Activated CD8-positive, alpha-beta memory T cell treated with anti-CD3 and anti-CD28 coated beads for 24 hours (primary cell): ENCODE measurements around the gene CD151.

Experiments used
- DNase-seq: peaks from one replicate; pipeline ENCODE4 v3.0.0-alpha.2; 2020

CD151 gene

GRCh38 chr11:797296-798092 lies 35.3 kb upstream of the CD151 start:
- peak; percentile 87 for DNase-seq

GRCh38 chr11:798093-798713 lies 34.5 kb upstream of the CD151 start, which contains the start of gene SLC25A22:
SLC25A22 (minus strand) TSS chr11:798281; CDS start chr11:795006, 3,275 bp downstream.
- peak; percentile 96 for DNase-seq

DNA sequence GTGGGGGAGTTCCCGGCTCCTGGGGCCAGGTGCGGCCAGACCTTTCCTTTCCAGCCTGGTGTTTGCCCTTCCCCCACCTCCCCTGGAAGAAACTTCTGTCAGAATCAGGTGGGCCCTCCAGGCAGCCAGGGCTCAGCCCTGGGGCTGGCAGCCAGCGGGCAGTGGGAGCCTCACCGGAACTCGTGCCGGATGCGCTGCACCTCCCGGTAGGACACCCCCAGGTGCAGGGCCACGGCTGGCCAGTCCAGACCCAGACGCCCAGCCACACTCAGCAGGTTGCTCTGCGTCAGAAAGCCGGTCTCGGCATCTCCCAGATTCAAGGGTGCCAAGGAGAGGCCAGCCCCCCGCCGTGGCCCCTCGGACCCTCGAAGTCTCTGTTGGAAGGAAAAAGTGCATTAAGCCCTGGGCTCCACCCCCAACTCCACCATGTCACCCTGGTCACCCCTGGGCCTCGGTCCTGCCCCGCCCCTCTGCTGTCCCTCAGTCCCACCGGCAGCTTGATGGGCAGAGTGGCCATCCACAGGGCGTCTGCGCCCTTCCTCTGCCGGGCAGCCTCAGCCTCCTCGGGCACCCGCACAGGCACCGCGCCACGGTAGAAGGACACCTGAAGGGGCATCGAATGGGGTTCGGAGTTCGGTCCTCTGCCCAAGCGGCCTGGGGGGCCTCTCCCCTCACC lies 33.0 kb upstream of the CD151 start:
- no peak for DNase-seq

GRCh38 chr11:800473-800872 lies 32.3 kb upstream of the CD151 start:
- no peak for DNase-seq

GRCh38 chr11:801097-801780 lies 31.5 kb upstream of the CD151 start:
- no peak for DNase-seq

GRCh38 chr11:802018-802617 lies 30.6 kb upstream of the CD151 start:
- DNase-seq: no peak

GRCh38 chr11:802693-803466 lies 29.9 kb upstream of the CD151 start:
- DNase-seq: no peak

- DNase-seq: no peak
Measured at GRCh38 chr11:803467-803742, 29.3 kb upstream of the CD151 start.

DNA sequence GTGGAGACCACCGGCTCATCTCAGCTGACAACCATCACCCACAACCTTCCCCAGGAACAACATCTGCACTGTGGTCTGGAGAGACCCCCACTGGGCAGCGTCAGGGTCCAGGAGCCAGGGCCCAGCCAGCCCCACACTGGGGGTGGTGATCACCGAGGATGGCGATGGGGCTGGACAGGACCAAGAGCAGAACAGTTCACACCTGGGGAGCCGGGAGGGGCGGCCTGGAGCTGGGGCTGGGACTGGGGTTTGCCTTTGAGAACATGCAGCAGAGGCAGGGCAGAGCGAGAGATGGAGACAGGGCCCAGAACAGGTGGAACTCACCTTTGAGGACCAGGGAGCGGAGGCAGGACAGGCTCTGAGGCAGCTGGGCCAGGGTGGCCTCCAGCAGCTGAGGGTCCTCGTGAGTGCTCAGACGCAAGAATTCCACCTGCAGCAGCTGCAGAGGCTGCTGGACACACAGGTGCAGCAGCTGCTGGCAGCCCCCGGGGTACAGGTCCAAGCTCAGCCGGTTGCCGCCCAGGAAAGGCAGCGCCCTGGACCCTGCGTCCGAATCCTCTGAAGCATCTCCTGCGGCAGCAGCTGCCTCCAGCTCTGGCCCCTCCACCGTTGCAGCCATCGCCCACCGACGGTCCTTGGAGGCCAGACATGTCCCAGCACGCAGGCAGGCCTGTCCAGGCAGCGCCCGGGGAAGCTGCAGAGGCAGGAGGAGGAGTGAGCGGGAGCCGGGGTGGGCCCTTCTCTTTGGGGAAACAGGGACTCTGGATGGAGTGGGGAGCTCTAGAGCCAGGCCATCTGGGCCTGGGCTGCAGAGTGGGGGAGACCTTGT lies 28.8 kb upstream of the CD151 start:
- no peak for DNase-seq

- DNase-seq: no peak
Measured at GRCh38 chr11:804599-804964, 28.2 kb upstream of the CD151 start.

DNA sequence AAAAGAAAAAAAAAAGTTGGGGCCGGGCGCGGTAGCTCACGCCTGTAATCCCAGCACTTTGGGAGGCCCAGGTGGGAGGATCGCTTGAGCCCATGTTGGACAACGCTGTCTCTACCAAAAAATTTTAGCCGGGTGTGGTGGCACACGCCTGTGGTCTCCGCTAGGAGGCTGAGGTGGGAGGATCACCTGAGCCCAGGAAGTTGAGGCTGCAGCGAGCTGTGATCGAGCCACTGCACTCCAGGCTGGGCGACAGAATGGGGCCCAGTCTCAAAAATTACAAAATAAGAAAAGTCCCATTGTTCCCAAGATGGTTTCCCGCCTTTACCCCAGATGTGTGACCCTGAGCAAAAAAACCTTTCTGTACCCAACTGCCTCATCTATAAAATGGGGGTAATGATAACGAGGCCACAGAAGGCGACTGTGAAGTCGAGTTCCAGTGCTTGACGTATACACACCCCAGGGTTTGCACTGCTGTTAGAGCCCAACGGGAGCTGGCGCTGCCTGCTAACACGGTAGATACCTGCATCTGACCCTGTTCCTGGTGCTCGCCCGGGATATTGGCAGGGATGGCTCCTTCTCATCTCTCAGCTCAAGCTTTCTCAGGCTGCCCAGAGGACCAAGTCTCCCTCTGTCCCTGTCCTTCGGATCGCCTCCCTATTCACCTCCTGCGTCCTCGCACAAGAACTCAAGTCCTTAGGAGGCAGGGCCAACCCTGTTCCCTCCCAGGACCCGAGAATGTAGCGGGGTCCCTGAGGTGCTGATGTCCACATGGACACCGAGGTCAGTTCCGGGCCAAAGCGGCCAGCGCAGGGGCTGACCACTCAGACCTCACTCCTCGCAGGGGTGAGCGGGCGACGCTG lies 24.1 kb upstream of the CD151 start:
- DNase-seq: no peak

- peak; percentile 99 for DNase-seq
Measured at GRCh38 chr11:809287-810039, 23.3 kb upstream of the CD151 start, which contains the start of gene RPLP2. RPLP2 (plus strand) TSS chr11:809967; CDS start chr11:810235, 268 bp downstream.

- DNase-seq: no peak
Measured at GRCh38 chr11:810040-810567, 22.6 kb upstream of the CD151 start.

GRCh38 chr11:811446-812245 lies 21.1 kb upstream of the CD151 start:
- peak; percentile 65 for DNase-seq

DNA sequence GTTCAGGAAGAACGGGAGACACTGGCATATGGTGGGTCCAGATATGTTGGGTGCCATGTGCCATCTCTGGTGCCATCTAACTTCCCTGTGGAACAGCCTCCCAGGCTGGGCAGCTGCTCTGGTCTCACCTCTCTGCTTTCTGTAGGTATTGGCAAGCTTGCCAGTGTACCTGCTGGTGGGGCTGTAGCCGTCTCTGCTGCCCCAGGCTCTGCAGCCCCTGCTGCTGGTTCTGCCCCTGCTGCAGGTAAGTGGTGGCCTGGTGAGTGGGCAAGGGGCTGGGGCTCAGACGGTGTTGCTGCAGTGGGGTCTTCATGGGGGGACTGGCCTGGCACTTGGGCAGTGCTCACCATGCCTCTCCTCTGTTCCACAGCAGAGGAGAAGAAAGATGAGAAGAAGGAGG lies 20.4 kb upstream of the CD151 start:
- peak; percentile 61 for DNase-seq

- no peak for DNase-seq
Measured at GRCh38 chr11:813072-813455, 19.7 kb upstream of the CD151 start.

DNA sequence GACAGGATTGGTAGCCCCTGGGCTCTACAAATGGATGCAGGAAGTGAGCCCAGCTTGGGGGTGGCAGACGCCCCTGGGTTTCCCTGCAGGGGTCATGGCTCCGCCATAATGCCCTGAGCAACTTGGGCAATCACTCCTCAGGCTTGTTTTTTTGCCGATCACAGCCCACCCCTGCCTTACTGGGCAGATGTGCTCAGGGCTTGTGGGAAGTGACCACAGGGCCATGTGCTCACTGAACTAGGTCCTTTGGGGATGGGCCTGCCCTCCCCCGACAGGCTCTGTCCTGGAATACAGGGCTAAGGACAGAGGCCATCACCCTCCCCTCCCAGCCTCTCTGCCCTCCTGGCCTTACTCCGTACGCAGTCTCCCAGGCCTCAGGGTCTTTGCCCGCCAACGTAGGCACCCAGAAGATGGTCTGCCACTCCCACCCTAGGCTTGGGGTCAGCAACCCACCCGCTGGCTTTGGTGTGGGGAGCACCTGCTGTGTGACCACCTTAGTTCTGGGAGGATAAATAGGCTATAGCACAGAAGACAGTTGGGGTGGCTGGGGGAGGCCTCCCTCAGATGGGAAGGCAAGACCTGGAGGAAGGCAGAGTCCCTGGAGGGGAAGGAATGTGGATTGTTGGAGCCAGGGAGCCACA lies 19.2 kb upstream of the CD151 start:
- DNase-seq: peak; percentile 72
